Activated CD4-positive, CD25-positive, alpha-beta regulatory T cell treated with anti-CD3 and anti-CD28 coated beads, Interleukin-2, amount 50 U/mL, for 24 hours (primary cell): ENCODE measurements around the gene C16orf92.

ENCODE experiments used
- ATAC-seq, 2 donors: fragments of 150-1000 bp; cut with Tn5 transposase; one replicate each; pipeline ENCODE4 v1.10.0; 2021; ENCODE audit warnings: mild to moderate bottlenecking in 1 of 2, moderate library complexity in 1 of 2

The C16orf92 gene

GRCh38 chr16:30063278-30063892 is 40.4 kb downstream of the C16orf92 start:
- ATAC-seq, result no peak

GRCh38 chr16:30063893-30064728 is 41.1 kb downstream of the C16orf92 start:
- peak; percentile 23 to 29 for ATAC-seq

GRCh38 chr16:30064729-30065101 is 41.7 kb downstream of the C16orf92 start:
- no peak for ATAC-seq

DNA sequence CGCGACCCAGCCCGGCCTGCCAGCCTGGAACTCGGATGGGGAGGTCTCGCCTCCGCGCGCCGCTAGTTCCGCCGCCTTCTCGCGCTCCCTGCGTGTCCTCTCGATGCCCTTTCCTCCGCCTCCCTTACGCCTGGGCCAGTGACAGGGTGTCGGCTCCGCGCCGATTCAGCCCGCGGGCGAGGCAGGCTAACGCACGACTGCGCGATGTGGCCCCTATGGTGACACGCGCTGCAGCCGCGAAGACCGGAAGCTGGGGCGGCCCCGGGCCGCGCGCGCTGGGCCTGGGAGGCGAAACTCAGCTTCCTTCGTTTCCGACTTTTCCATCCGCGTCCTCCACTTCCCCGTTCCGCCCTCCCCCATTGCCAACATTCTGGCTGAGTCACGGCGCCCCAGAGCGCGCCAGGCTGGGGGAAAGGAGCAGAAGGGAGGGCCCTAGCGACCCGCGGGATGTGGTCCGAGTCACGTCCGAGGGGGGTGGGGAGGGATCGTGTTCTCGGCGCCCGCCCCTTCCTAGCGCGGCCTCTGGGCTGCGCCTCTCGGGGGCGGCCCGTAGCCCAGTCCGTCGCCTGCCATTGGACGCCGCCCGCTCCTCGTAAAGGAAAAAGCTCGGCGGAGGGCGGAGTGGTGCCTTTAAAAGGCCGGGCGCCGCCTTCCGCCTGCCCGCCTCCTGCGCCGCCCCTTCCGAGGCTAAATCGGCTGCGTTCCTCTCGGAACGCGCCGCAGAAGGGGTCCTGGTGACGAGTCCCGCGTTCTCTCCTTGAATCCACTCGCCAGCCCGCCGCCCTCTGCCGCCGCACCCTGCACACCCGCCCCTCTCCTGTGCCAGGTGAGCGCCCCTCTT is 42.3 kb downstream of the C16orf92 start, which contains the start of gene ALDOA:
ALDOA (plus strand) TSS at position 659 of the 841 bp plus-strand sequence. CDS start 1,138 bp downstream, outside the sequence.
- peak; percentile 86 to 87 for ATAC-seq

- ATAC-seq, result no peak
Measured at GRCh38 chr16:30065943-30066760, 43.2 kb downstream of the C16orf92 start.

DNA sequence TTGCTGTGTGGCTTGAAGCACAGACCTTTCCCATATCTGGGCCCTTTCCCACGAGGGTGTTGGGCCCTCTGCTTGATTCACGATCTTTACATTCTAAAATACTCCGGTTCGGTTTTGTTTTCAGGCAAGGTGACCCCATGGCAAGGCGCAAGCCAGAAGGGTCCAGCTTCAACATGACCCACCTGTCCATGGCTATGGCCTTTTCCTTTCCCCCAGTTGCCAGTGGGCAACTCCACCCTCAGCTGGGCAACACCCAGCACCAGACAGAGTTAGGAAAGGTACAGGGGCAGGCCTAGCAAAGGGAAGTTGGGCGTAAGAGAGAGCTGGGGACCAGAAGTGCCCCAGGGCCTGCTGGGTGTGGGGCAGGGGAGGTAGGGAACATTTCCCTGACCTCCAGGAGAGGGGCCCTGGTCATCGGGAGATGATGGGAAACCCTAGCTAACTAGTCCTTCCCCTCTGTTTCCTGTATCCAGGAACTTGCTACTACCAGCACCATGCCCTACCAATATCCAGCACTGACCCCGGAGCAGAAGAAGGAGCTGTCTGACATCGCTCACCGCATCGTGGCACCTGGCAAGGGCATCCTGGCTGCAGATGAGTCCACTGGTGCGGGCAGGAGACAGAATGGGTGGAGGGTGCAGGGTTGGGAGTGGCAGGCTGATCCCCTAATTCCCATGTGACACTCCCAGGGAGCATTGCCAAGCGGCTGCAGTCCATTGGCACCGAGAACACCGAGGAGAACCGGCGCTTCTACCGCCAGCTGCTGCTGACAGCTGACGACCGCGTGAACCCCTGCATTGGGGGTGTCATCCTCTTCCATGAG is 44.0 kb downstream of the C16orf92 start:
- ATAC-seq, result no peak

DNA sequence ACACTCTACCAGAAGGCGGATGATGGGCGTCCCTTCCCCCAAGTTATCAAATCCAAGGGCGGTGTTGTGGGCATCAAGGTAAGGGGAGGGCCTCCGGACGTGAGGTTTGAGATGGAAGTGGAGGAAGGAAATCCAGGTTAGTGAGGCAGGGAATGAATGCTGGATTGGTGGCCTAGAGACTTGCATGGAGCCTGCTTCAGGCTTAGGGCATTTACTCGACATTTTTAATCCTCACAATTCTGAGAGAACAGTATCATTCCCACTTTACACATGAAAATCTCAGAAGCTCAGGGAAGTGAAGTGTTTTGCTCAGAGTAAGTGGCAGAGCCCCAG is 44.6 kb downstream of the C16orf92 start:
- no peak for ATAC-seq

DNA sequence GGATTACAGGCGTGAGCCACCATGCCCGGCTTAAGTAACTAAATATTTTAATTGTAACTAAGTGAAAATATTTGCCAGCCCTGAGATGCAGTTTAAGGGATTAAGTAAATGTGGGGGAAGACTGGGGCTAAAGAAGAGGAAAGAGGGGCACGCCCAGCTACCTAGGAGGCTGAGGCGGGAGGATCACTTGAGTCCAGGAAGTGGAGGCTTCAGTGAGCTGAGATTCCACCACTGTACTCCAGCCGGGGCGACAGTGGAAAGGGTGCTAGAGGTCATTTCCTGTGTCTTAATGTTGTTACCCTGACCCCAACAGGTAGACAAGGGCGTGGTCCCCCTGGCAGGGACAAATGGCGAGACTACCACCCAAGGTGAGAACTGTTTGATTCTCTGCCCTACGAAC is 45.3 kb downstream of the C16orf92 start:
- no peak for ATAC-seq

DNA sequence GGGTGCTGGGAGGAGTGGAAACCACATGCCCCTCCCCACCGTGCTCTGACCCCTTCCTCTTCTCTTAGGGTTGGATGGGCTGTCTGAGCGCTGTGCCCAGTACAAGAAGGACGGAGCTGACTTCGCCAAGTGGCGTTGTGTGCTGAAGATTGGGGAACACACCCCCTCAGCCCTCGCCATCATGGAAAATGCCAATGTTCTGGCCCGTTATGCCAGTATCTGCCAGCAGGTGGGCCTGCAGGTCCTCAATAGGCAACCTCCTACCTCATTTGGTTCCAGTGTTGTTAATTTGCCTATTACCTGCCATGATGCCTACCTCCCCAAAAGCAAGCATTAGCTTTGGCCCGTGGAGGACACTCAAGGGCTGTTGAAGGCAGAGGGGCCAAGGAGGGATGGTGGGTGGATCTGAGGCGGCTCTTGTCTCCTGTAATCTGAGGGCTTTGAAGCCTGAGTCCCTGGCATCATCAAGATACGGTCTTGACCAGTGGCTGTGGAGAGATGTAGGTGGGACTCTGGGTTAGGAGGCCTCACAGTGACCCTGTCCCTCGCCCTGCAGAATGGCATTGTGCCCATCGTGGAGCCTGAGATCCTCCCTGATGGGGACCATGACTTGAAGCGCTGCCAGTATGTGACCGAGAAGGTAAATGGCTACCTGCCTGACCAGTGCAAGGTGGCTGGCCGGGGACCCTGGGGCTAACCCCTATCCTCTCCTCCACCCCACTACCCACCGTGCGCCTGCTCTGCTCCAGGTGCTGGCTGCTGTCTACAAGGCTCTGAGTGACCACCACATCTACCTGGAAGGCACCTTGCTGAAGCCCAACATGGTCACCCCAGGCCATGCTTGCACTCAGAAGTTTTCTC is 46.0 kb downstream of the C16orf92 start:
- no peak for ATAC-seq

DNA sequence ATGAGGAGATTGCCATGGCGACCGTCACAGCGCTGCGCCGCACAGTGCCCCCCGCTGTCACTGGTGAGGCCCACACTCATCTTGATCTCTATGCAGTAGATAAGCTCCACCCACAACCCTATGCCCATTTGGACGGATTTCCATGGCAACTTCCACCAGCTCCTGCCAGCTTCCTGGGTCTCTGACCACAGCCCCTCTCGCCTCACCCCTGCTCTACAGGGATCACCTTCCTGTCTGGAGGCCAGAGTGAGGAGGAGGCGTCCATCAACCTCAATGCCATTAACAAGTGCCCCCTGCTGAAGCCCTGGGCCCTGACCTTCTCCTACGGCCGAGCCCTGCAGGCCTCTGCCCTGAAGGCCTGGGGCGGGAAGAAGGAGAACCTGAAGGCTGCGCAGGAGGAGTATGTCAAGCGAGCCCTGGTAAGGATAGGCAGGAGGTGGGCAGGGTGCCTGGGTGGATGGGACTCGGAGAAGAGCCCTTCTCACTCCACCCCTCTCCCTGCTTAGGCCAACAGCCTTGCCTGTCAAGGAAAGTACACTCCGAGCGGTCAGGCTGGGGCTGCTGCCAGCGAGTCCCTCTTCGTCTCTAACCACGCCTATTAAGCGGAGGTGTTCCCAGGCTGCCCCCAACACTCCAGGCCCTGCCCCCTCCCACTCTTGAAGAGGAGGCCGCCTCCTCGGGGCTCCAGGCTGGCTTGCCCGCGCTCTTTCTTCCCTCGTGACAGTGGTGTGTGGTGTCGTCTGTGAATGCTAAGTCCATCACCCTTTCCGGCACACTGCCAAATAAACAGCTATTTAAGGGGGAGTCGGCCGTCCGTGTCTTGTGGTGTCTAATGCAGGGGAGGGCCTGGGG is 46.8 kb downstream of the C16orf92 start:
- ATAC-seq, result no peak

DNA sequence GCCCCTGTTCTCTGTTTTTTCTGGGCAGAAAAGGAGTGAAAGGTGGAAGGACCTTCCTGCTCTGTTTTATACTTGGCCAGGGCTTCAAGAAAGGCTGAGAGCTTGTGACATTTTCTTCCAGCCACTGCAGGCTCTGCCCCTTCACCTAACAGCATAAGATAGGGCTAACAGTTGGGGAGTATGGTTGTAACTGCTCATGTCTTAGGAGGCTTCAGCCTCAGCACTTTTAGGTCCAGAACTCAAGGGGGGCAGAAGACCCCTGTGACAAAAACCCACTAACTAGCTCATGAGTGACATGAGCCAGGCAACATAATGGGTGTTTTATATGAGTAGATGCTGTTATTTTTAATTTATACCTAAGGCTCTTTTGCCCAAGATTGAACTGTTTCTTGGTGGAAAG is 47.5 kb downstream of the C16orf92 start:
- ATAC-seq, result no peak
